ENCODE measurements around the gene RAPH1.

The RAPH1 gene

GRCh38 chr2:203566161-203566560 is 31.1 kb upstream of the RAPH1 start:
- no peak for DNase-seq
- no peak overlapping the region for H3K9ac ChIP-seq (ENCODE audit: low read length)
- H3K36me3 ChIP-seq (replicated peaks; ENCODE audit: insufficient read depth, low read length), result no peaks in the 10 kb centered on the region
- H3K79me2 ChIP-seq (ENCODE audit: low read length), result no peaks in the 10 kb centered on the region
- H3K9me2 ChIP-seq (replicated peaks; ENCODE audit: insufficient read depth, low read length), result no peaks in the 10 kb centered on the region
- H3K27ac ChIP-seq (ENCODE audit: low read length), result no peak overlapping the region
- no peaks in the 10 kb centered on the region for H3F3A ChIP-seq (ENCODE audit: insufficient read depth, low read length)
- no peak overlapping the region for H2AFZ ChIP-seq (ENCODE audit: low read length)
- H3K4me3 ChIP-seq (ENCODE audit: low read length), result no peak overlapping the region
- no peaks in the 10 kb centered on the region for H3K27me3 ChIP-seq (replicated peaks; ENCODE audit: insufficient read depth, low read length)
- TF ChIP-seq EZH2 (optimal IDR thresholded peaks at IDR 0.05; ENCODE audit: low read depth, low read length), result no peak
- no peak for TF ChIP-seq CTCF (IDR thresholded peaks at IDR 0.05; ENCODE audit: low read length)
- TF ChIP-seq EZH2phosphoT487 (IDR thresholded peaks at IDR 0.05; ENCODE audit: low read length), result no peak
- H4K20me1 ChIP-seq (ENCODE audit: insufficient read depth, low read length), result no peaks in the 10 kb centered on the region
- H3K4me1 ChIP-seq (ENCODE audit: low read length), result no peaks in the 10 kb centered on the region
- no peaks in the 10 kb centered on the region for H3K9me3 ChIP-seq (replicated peaks; ENCODE audit: insufficient read depth, low read length)
- H3K4me2 ChIP-seq (ENCODE audit: low read depth, low read length), result no peak overlapping the region

- Histone ChIP-seq H4K20me1 (ENCODE audit: insufficient read depth, low read length) (no peaks in the 10 kb centered on the region), H3K79me2 (ENCODE audit: low read length) (no peaks in the 10 kb centered on the region), H3K4me2 (ENCODE audit: low read depth, low read length) (no peak overlapping the region), H3K4me3 (ENCODE audit: low read length) (no peak overlapping the region), H3K9me2 (replicated peaks; ENCODE audit: insufficient read depth, low read length) (no peaks in the 10 kb centered on the region), H3K36me3 (replicated peaks; ENCODE audit: insufficient read depth, low read length) (no peaks in the 10 kb centered on the region), H3F3A (ENCODE audit: insufficient read depth, low read length) (no peaks in the 10 kb centered on the region), H3K9ac (ENCODE audit: low read length) (no peak overlapping the region), H3K27me3 (replicated peaks; ENCODE audit: insufficient read depth, low read length) (no peaks in the 10 kb centered on the region), H2AFZ (ENCODE audit: low read length) (no peak overlapping the region), H3K27ac (ENCODE audit: low read length) (no peak overlapping the region), H3K9me3 (replicated peaks; ENCODE audit: insufficient read depth, low read length) (no peaks in the 10 kb centered on the region), H3K4me1 (ENCODE audit: low read length) (no peaks in the 10 kb centered on the region)
- TF ChIP-seq EZH2 (optimal IDR thresholded peaks at IDR 0.05; ENCODE audit: low read depth, low read length) (no peak), CTCF (IDR thresholded peaks at IDR 0.05; ENCODE audit: low read length) (no peak), EZH2phosphoT487 (IDR thresholded peaks at IDR 0.05; ENCODE audit: low read length) (no peak)
- DNase-seq, result no peak
These were observed 30.0 kb upstream of the RAPH1 start for GRCh38 chr2:203565076-203565475.

GRCh38 chr2:203562268-203562667 is 27.2 kb upstream of the RAPH1 start:
- Histone ChIP-seq H3K36me3 (replicated peaks; ENCODE audit: insufficient read depth, low read length) (no peaks in the 10 kb centered on the region), H3K27ac (ENCODE audit: low read length) (no peak overlapping the region), H3F3A (ENCODE audit: insufficient read depth, low read length) (no peaks in the 10 kb centered on the region), H3K4me1 (ENCODE audit: low read length) (no peaks in the 10 kb centered on the region), H4K20me1 (ENCODE audit: insufficient read depth, low read length) (no peaks in the 10 kb centered on the region), H3K4me3 (ENCODE audit: low read length) (no peak overlapping the region), H3K27me3 (replicated peaks; ENCODE audit: insufficient read depth, low read length) (no peaks in the 10 kb centered on the region), H3K79me2 (ENCODE audit: low read length) (no peaks in the 10 kb centered on the region), H3K9me2 (replicated peaks; ENCODE audit: insufficient read depth, low read length) (no peaks in the 10 kb centered on the region), H2AFZ (ENCODE audit: low read length) (no peak overlapping the region), H3K9me3 (replicated peaks; ENCODE audit: insufficient read depth, low read length) (no peaks in the 10 kb centered on the region), H3K4me2 (ENCODE audit: low read depth, low read length) (no peak overlapping the region), H3K9ac (ENCODE audit: low read length) (no peak overlapping the region)
- TF ChIP-seq EZH2 (optimal IDR thresholded peaks at IDR 0.05; ENCODE audit: low read depth, low read length), result no peak
- TF ChIP-seq EZH2phosphoT487 (IDR thresholded peaks at IDR 0.05; ENCODE audit: low read length), result no peak
- TF ChIP-seq CTCF (IDR thresholded peaks at IDR 0.05; ENCODE audit: low read length), result no peak
- DNase-seq, result no peak

Measured in MM.1S (cell line).